GM19324 (cell line): ENCODE results near the gene MED27.

ENCODE experiments used
- ATAC-seq: cut with Tn5 transposase; IDR thresholded peaks from one replicate; pipeline ENCODE4 v1.9.1; 2021; ENCODE audit warnings: mild to moderate bottlenecking, moderate library complexity; ENCODE audit not compliant: unreplicated experiment, low FRiP score

Gene MED27

GRCh38 chr9:132002643-132003318, 76.9 kb downstream of the MED27 start:
- ATAC-seq: no peak

- no peak for ATAC-seq
Observed at GRCh38 chr9:132001567-132001966, 78.1 kb downstream of the MED27 start.

GRCh38 chr9:132000659-132001058, 79.0 kb downstream of the MED27 start:
- no peak for ATAC-seq

GRCh38 chr9:131999692-132000551, 79.7 kb downstream of the MED27 start:
- no peak for ATAC-seq

GRCh38 chr9:131997779-131998178, 81.9 kb downstream of the MED27 start:
- ATAC-seq: no peak

- ATAC-seq: no peak
Observed at GRCh38 chr9:131997076-131997475, 82.6 kb downstream of the MED27 start.

- ATAC-seq: no peak
Observed at GRCh38 chr9:131995382-131995781, 84.3 kb downstream of the MED27 start.

GRCh38 chr9:131994364-131995125, 85.1 kb downstream of the MED27 start:
- no peak for ATAC-seq

GRCh38 chr9:131992906-131993657, 86.6 kb downstream of the MED27 start:
- no peak for ATAC-seq

GRCh38 chr9:131987232-131987631, 92.4 kb downstream of the MED27 start:
- ATAC-seq: no peak

- no peak for ATAC-seq
Observed at GRCh38 chr9:131986576-131986975, 93.1 kb downstream of the MED27 start.

GRCh38 chr9:131986089-131986488, 93.6 kb downstream of the MED27 start:
- ATAC-seq: no peak

- ATAC-seq: no peak
Observed at GRCh38 chr9:131984564-131984963, 95.1 kb downstream of the MED27 start.

GRCh38 chr9:131982671-131983239, 96.9 kb downstream of the MED27 start:
- no peak for ATAC-seq

- no peak for ATAC-seq
Observed at GRCh38 chr9:131982102-131982501, 97.6 kb downstream of the MED27 start.

GRCh38 chr9:131981116-131981776, 98.4 kb downstream of the MED27 start:
- ATAC-seq: no peak

GRCh38 chr9:131980267-131981016, 99.2 kb downstream of the MED27 start:
- no peak for ATAC-seq

GRCh38 chr9:131977109-131977838, 102.4 kb downstream of the MED27 start:
- ATAC-seq: no peak
